ENCODE results near the gene WWTR1. TPM values are rescaled to one million over a fixed set of nuclear protein-coding genes. Genes with fewer than 3 reads are reported as not detected.

Gene WWTR1
- total RNA-seq, 1 experiment from 2014 or later: 73.5 TPM

GRCh38 chr3:149630806-149631205 lies 27.0 kb downstream of the WWTR1 start:
- H3K4me2 ChIP-seq: no peak overlapping the region
- POLR2A ChIA-PET (ENCODE audit: unreplicated experiment): interaction anchor here (0.7 kb wide), 1 partner anchor 27 kb away, joined by 3 read pairs; the partner anchor contains the start of gene WWTR1
- no peak overlapping the region for H3K27ac ChIP-seq
- TF ChIP-seq EZH2 (IDR thresholded peaks at IDR 0.05; ENCODE audit: low read depth): no peak
- H2AFZ ChIP-seq: no peak overlapping the region
- H3K79me2 ChIP-seq (ENCODE audit: low read depth): peaks cover 97% of the 10 kb centered on the region
- no TSS peak for BruUV-seq (replicated peaks)
- H3K36me3 ChIP-seq (ENCODE audit: low read depth): peaks cover 5% of the 10 kb centered on the region; the same call in 1 of the 2 replicates
- H3K4me1 ChIP-seq (replicated peaks; ENCODE audit: insufficient read depth): no peaks in the 10 kb centered on the region; the same call in 1 of the 2 replicates
- CTCF ChIA-PET: no interaction called here
- H3K9me3 ChIP-seq (ENCODE audit: insufficient read depth, low read depth): no peaks in the 10 kb centered on the region
- H4K20me1 ChIP-seq (ENCODE audit: insufficient read depth): no peaks in the 10 kb centered on the region
- H3K27me3 ChIP-seq (ENCODE audit: insufficient read depth, low read depth): no peaks in the 10 kb centered on the region
- no peaks in the 10 kb centered on the region for H3F3A ChIP-seq (ENCODE audit: insufficient read depth, low read depth)
- peaks cover under 1% of the 10 kb centered on the region; the same call in 1 of the 2 replicates for H3K9me2 ChIP-seq (ENCODE audit: insufficient read depth)
- no peak for DNase-seq
- intact Hi-C loops (cut with micrococcal nuclease; ENCODE audit: unreplicated experiment): no loop called here
- no peak overlapping the region for H3K4me3 ChIP-seq

- ChIA-PET CTCF (no interaction called here), POLR2A (ENCODE audit: unreplicated experiment) (no interaction called here)
- DNase-seq: no peak
- no TSS peak for BruUV-seq (replicated peaks)
- peaks cover 4% of the 10 kb centered on the region; the same call in 1 of the 2 replicates for H3K9me2 ChIP-seq (ENCODE audit: insufficient read depth)
- no peaks in the 10 kb centered on the region for H3K9me3 ChIP-seq (ENCODE audit: insufficient read depth, low read depth)
- no peak overlapping the region for H2AFZ ChIP-seq
- H3K4me1 ChIP-seq (replicated peaks; ENCODE audit: insufficient read depth): no peaks in the 10 kb centered on the region; the same call in 1 of the 2 replicates
- TF ChIP-seq CTCF (conservative IDR thresholded peaks at IDR 0.05): no peak
- no peak for TF ChIP-seq EZH2 (IDR thresholded peaks at IDR 0.05; ENCODE audit: low read depth)
- no peak overlapping the region for H3K4me3 ChIP-seq
- peaks cover 96% of the 10 kb centered on the region for H3K79me2 ChIP-seq (ENCODE audit: low read depth)
- no peaks in the 10 kb centered on the region for H3F3A ChIP-seq (ENCODE audit: insufficient read depth, low read depth)
- no peak overlapping the region for H3K27ac ChIP-seq
- peaks cover 5% of the 10 kb centered on the region; the same call in 1 of the 2 replicates for H3K36me3 ChIP-seq (ENCODE audit: low read depth)
- no peaks in the 10 kb centered on the region; the same call in 1 of the 2 replicates for H4K20me1 ChIP-seq (ENCODE audit: insufficient read depth)
- no peak overlapping the region for H3K4me2 ChIP-seq
- no peaks in the 10 kb centered on the region for H3K27me3 ChIP-seq (ENCODE audit: insufficient read depth, low read depth)
- intact Hi-C loops (cut with micrococcal nuclease; ENCODE audit: unreplicated experiment): no loop called here
These were observed 28.7 kb downstream of the WWTR1 start for GRCh38 chr3:149628957-149629670.

GRCh38 chr3:149626671-149627070 lies 31.2 kb downstream of the WWTR1 start:
- peaks cover 3% of the 10 kb centered on the region for H3K4me1 ChIP-seq (replicated peaks; ENCODE audit: insufficient read depth)
- POLR2A ChIA-PET (ENCODE audit: unreplicated experiment): interaction anchor here (0.5 kb wide), 1 partner anchor 39 kb away, joined by 5 read pairs; no protein-coding TSS in a partner anchor

More at GRCh38 chr3:149626671-149627070, 31.2 kb downstream of the WWTR1 start:
- intact Hi-C loops (cut with micrococcal nuclease; ENCODE audit: unreplicated experiment): no loop called here
- Histone ChIP-seq H3F3A (ENCODE audit: insufficient read depth, low read depth) (no peaks in the 10 kb centered on the region), H2AFZ (no peak overlapping the region), H3K9me3 (ENCODE audit: insufficient read depth, low read depth) (no peaks in the 10 kb centered on the region), H4K20me1 (ENCODE audit: insufficient read depth) (no peaks in the 10 kb centered on the region; the same call in 1 of the 2 replicates), H3K4me3 (no peak overlapping the region), H3K9me2 (ENCODE audit: insufficient read depth) (peaks cover 4% of the 10 kb centered on the region; the same call in 1 of the 2 replicates), H3K36me3 (ENCODE audit: low read depth) (peaks cover 6% of the 10 kb centered on the region; the same call in 1 of the 2 replicates), H3K79me2 (ENCODE audit: low read depth) (peaks cover 94% of the 10 kb centered on the region), H3K27ac (no peak overlapping the region), H3K4me2 (no peak overlapping the region), H3K27me3 (ENCODE audit: insufficient read depth, low read depth) (no peaks in the 10 kb centered on the region)
- BruUV-seq (replicated peaks): no TSS peak
- no peak for DNase-seq
- TF ChIP-seq EZH2 (IDR thresholded peaks at IDR 0.05; ENCODE audit: low read depth) (no peak), CTCF (conservative IDR thresholded peaks at IDR 0.05) (no peak)
- CTCF ChIA-PET: interaction anchor here (0.7 kb wide), 1 partner anchor 181 kb away, joined by 5 read pairs; no protein-coding TSS in a partner anchor
